BJ (cell line): ENCODE results near the gene ZNF423. TPM values are rescaled to one million over a fixed set of nuclear protein-coding genes. Genes with fewer than 3 reads are reported as not detected.

Source experiments
- CTCF ChIA-PET: fragments of 350-600 bp; formaldehyde crosslinking; extraction: SDS; loops from one replicate; lab custom pipeline; 2021; ENCODE audit warnings: antibody characterized with exemption, inconsistent platforms; lab: Yijun Ruan, JAX
- POLR2A ChIA-PET: fragments of 300-600 bp; sonication (Branson Sonifier 250); formaldehyde crosslinking; extraction: SDS; loops from one replicate; lab custom pipeline; 2021; ENCODE audit warnings: antibody characterized with exemption; lab: Charles Lee
- DNase-seq: peaks from one replicate; pipeline ENCODE4 v3.0.0-alpha.2; 2011; ENCODE audit warnings: low read depth
- H3K27me3 ChIP-seq: 2 replicates; pipeline ENCODE4 v1.6.0; 2011; ENCODE audit warnings: low read length; ENCODE audit not compliant: control insufficient read depth, insufficient read depth
- H3K36me3 ChIP-seq: 2 replicates; pipeline ENCODE4 v1.5.1; 2011; ENCODE audit warnings: low read length; ENCODE audit not compliant: control insufficient read depth, insufficient read depth
- H3K4me3 ChIP-seq: 2 replicates; pipeline ENCODE4 v1.5.1; 2011; ENCODE audit warnings: low read depth, mild to moderate bottlenecking, control low read depth, low read length
- polyA plus RNA-seq: library from polyadenylated mRNA; depleted of rRNA; stranded (reverse); fragments of >200 nt; gene quantifications from 2 replicates; pipeline ENCODE4 v1.2.3, GENCODE V29; 2011
- TF ChIP-seq, protein P1 (sequence below): IDR thresholded peaks from 2 replicates; pipeline ENCODE4 v1.5.1; 2011; ENCODE audit warnings: low read depth, mild to moderate bottlenecking, control low read depth, inconsistent platforms, low read length, moderate library complexity; ENCODE audit not compliant: insufficient read depth

ZNF423 gene
- polyA plus RNA-seq, 1 experiment = 0.22 TPM

DNA sequence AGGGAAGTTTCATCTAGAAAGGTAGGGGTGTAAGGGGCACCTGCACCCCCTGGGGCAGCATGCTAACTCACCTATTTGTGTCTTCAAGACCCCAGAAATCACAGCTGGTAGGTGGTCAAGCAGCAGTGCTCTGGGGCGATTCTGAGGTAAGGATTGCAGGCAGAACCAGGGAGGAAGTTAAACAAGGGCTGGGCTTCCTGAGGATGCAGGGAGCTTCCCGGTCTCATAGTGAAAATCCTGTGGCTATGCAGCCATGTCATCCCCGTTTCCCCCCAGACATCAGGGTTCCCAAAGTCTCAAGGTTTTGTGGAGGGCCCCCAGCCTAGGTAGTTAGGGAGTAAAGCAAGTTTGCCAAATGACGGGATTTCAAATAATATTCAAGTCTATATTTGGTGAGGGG is 403.8 kb downstream of the ZNF423 start:
- CTCF ChIA-PET = no interaction called here
- Histone ChIP-seq H3K4me3 (no peak overlapping the region), H3K27me3 (no peaks in the 10 kb centered on the region), H3K36me3 (no peaks in the 10 kb centered on the region)
- TF ChIP-seq, protein P1, sequence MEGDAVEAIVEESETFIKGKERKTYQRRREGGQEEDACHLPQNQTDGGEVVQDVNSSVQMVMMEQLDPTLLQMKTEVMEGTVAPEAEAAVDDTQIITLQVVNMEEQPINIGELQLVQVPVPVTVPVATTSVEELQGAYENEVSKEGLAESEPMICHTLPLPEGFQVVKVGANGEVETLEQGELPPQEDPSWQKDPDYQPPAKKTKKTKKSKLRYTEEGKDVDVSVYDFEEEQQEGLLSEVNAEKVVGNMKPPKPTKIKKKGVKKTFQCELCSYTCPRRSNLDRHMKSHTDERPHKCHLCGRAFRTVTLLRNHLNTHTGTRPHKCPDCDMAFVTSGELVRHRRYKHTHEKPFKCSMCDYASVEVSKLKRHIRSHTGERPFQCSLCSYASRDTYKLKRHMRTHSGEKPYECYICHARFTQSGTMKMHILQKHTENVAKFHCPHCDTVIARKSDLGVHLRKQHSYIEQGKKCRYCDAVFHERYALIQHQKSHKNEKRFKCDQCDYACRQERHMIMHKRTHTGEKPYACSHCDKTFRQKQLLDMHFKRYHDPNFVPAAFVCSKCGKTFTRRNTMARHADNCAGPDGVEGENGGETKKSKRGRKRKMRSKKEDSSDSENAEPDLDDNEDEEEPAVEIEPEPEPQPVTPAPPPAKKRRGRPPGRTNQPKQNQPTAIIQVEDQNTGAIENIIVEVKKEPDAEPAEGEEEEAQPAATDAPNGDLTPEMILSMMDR = no peak
- DNase-seq = no peak
- POLR2A ChIA-PET = no interaction called here

DNA sequence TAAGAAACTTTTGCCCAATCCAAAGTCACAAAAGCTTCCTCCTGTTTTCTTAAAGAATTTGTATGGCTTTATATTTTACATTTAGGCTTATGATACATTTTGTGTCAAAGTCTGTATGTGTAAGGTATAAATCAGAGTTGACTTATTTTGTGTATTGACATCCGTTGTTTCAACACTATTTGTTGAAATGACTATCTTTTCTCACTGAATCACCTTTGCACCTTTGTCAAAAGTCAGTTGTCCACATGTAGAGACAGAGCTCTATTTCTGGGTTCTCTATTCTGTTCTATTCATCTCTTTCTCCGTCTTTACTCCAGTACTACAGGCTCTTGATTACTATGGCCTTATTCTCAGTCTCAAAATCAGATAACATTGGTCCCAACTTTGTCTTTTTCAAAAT is 409.1 kb downstream of the ZNF423 start:
- Histone ChIP-seq H3K36me3 (no peaks in the 10 kb centered on the region), H3K27me3 (no peaks in the 10 kb centered on the region), H3K4me3 (no peak overlapping the region)
- ChIA-PET POLR2A (no interaction called here), CTCF (no interaction called here)
- no peak for DNase-seq
- TF ChIP-seq, protein P1 = no peak

DNA sequence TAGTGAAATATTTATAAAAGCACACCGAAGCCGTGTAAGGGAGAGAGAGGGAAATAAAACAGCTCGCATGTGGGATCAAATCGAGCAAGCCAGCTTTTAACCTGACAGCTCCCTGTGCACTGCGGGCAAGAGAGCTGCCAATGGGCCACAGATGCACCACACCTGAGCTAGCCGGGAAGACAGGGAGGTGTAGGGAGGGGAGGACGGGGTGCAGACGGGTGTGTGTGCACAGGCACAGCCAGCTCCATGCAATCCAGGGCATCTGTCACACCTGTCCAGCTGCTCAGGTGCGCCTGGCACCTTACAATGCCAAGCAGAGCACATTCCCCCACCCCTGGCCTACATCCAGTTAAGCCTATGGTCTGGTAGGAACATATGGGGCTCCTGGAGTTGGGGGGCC is 412.3 kb downstream of the ZNF423 start:
- no peaks in the 10 kb centered on the region for H3K27me3 ChIP-seq
- no peak for DNase-seq
- POLR2A ChIA-PET = no interaction called here
- no peaks in the 10 kb centered on the region for H3K36me3 ChIP-seq
- H3K4me3 ChIP-seq = no peak overlapping the region
- CTCF ChIA-PET = no interaction called here
- TF ChIP-seq, protein P1 = no peak

DNA sequence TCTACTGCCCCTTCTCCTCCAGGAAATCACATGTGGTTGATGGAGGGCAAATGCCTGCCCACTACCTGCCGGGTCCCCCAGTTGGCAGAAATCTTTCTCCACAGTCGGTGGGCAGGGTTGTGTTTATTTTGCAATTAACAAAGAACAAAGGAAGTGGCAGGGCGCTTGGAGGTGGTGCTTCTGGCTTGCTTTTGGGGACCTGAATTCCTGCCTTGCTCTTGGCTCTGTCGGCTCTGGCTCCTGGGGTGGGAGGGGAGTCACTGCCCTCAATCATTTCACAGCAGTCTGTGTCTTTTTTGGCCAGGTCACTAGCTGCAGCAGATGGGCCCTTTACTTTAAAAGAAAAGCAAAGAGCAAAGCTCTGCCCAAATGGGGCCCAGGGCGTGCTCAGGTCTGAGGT is 413.1 kb downstream of the ZNF423 start:
- Histone ChIP-seq H3K4me3 (no peak overlapping the region), H3K36me3 (no peaks in the 10 kb centered on the region), H3K27me3 (no peaks in the 10 kb centered on the region)
- DNase-seq = no peak
- TF ChIP-seq, protein P1 = no peak
- CTCF ChIA-PET = no interaction called here
- POLR2A ChIA-PET = no interaction called here

DNA sequence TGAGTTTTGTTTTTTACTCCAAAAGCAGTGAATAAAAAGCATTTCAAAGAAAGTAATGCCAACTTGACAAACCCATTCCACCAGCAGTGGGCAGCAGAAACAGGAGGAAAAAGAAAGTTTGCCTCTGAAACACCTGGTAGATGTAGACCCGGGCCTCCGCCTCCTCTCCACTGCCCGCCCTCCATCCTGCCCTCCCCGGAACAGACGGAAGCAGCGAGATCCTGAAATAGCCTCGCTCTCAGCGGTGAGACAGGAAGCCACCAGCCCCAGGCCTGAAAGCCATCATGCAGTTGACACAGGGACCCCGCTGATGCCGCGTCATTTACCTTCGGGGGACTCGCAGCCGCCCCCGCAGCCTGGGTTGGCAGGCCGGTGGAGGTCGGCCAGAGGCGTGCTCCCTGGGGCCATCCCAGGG is 414.5 kb downstream of the ZNF423 start:
- ChIA-PET POLR2A (no interaction called here), CTCF (no interaction called here)
- TF ChIP-seq, protein P1 = no peak
- Histone ChIP-seq H3K36me3 (no peaks in the 10 kb centered on the region), H3K4me3 (no peak overlapping the region), H3K27me3 (no peaks in the 10 kb centered on the region)
- DNase-seq = no peak
